Natural killer cell (primary cell): ENCODE measurements around the gene TUBB. TPM values are rescaled to one million over a fixed set of nuclear protein-coding genes. Genes with fewer than 3 reads are reported as not detected.
A peak's percentile ranks its signal among the peaks of the same experiment; 100 is the strongest.

ENCODE experiments used
- ATAC-seq, 3 donors: fragments of 150-1000 bp in 2 of 3; fragments of 200-7000 bp in 1 of 3; cut with Tn5 transposase; 1 replicate in 1 of 3; 2 replicates in 2 of 3; pipeline ENCODE4 v1.10.0; 2021; ENCODE audit warnings: mild to moderate bottlenecking in 2 of 3, moderate library complexity in 2 of 3
- DNase-seq, 2 donors: peaks; one replicate each; pipeline versions ENCODE4 v3.0.0 to v3.0.0-alpha.2; 2013 to 2021; ENCODE audit warnings: mixed read lengths in 1 of 2
- H3K27ac ChIP-seq: one replicate; pipeline ENCODE4 v1.5.1; 2013; ENCODE audit warnings: mild to moderate bottlenecking, low read length
- H3K27me3 ChIP-seq: one replicate; pipeline ENCODE4 v1.6.1; 2013; ENCODE audit warnings: low read length; ENCODE audit not compliant: control insufficient read depth, insufficient read depth
- H3K36me3 ChIP-seq: one replicate; pipeline ENCODE4 v1.6.1; 2013; ENCODE audit warnings: low read length; ENCODE audit not compliant: control insufficient read depth, insufficient read depth
- H3K4me1 ChIP-seq: one replicate; pipeline ENCODE4 v1.6.1; 2013; ENCODE audit warnings: low read length; ENCODE audit not compliant: control insufficient read depth, insufficient read depth
- H3K4me3 ChIP-seq: one replicate; pipeline ENCODE4 v1.5.1; 2013; ENCODE audit warnings: low read length
- H3K9me3 ChIP-seq: one replicate; pipeline ENCODE4 v1.6.1; 2013; ENCODE audit warnings: low read length; ENCODE audit not compliant: control insufficient read depth, insufficient read depth
- H3K27ac Mint-ChIP-seq, 2 donors: one replicate each; pipeline ENCODE4 v1.8.0; 2022; ENCODE audit warnings: mild to moderate bottlenecking in 2 of 2, mixed read lengths in 2 of 2, moderate library complexity in 1 of 2
- H3K27me3 Mint-ChIP-seq, 2 donors: one replicate each; pipeline ENCODE4 v1.8.0; 2022; ENCODE audit warnings: low read depth in 2 of 2, mixed read lengths in 2 of 2
- H3K36me3 Mint-ChIP-seq: one replicate; pipeline ENCODE4 v1.8.0; 2022; ENCODE audit warnings: mixed read lengths
- H3K4me1 Mint-ChIP-seq, 2 donors: one replicate each; pipeline ENCODE4 v1.8.0; 2022; ENCODE audit warnings: mixed read lengths in 2 of 2
- H3K4me3 Mint-ChIP-seq: one replicate; pipeline ENCODE4 v1.8.0; 2022; ENCODE audit warnings: mild to moderate bottlenecking, moderate library complexity, mixed read lengths
- H3K9me3 Mint-ChIP-seq, 2 donors: one replicate each; pipeline ENCODE4 v1.8.0; 2022; ENCODE audit warnings: mixed read lengths in 2 of 2
- WGBS: methylation state at CpG from one replicate; pipeline ENCODE4 v1.1.7; 2013; ENCODE audit warnings: missing lambda C conversion rate; ENCODE audit not compliant: insufficient coverage; 5-methylcytosine and 5-hydroxymethylcytosine counted together
- intact Hi-C: fragments of 100-400 bp; cut with micrococcal nuclease; formaldehyde crosslinking; loops from one replicate; pipeline ENCODE4 v1.14.2; 2022
- total RNA-seq, 4 donors: library from RNA; stranded (reverse); fragments of 120-200 nt in 1 of 4; gene quantifications; one replicate each; pipeline versions ENCODE4 v1.2.3 to v1.2.4, GENCODE V29; 2013 to 2022
- TF ChIP-seq, protein P1 (sequence below): fragments of 200-600 bp; IDR thresholded peaks from one replicate; pipeline ENCODE4 v1.8.0; 2022; ENCODE audit warnings: antibody characterized with exemption

The TUBB gene
- total RNA-seq, 3 donors from 2014 or later (not counting 1 experiment from before 2014, with no cell fraction given): 121 to 168 (median 127) TPM

DNA sequence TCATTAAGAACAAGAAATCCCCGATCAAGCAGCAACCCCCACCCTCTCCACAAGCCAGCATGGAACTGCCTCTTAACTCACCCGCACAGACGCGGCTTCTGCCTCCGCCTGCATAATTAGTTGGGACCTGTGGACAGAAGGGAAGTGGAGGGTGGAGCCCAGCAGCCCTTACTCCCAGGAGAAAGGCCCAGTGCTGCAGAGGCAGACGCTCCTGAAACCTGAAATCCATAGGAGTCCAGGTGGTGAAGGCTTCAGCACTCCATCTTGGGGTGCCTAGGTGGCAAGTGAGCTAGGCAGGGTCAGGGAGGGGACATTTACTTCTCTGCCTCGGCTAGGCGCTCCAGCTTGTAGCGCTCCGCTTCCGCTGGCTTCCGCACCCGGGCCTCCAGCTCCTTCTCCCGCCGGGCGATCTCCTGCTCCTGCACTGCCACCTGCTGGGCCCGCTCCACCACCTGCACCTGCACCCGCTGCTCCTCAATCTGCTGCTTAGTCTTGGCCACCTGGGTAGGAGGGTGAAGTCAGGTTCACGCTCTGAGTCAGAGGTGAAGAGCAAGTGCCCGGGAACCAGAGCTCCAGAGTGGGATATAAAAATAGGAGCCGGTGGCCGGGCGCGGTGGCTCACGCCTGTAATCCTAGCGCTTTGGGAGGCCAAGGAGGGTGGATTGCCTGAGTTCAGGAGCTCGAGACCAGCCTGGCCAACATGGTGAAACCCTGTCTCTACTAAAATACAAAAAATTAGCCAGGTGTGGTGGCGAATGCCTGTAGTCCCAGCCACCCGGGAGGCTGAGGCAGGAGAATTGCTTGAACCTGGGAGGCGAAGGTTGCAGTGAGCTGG, 10.7 kb downstream of the TUBB start:
- Histone ChIP-seq H3K36me3 (peaks cover 57% of the 10 kb centered on the region), H3K27me3 (no peaks in the 10 kb centered on the region), H3K27ac (no peak overlapping the region), H3K4me1 (peaks cover 18% of the 10 kb centered on the region), H3K9me3 (no peaks in the 10 kb centered on the region), H3K4me3 (no peak overlapping the region)
- TF ChIP-seq, protein P1, sequence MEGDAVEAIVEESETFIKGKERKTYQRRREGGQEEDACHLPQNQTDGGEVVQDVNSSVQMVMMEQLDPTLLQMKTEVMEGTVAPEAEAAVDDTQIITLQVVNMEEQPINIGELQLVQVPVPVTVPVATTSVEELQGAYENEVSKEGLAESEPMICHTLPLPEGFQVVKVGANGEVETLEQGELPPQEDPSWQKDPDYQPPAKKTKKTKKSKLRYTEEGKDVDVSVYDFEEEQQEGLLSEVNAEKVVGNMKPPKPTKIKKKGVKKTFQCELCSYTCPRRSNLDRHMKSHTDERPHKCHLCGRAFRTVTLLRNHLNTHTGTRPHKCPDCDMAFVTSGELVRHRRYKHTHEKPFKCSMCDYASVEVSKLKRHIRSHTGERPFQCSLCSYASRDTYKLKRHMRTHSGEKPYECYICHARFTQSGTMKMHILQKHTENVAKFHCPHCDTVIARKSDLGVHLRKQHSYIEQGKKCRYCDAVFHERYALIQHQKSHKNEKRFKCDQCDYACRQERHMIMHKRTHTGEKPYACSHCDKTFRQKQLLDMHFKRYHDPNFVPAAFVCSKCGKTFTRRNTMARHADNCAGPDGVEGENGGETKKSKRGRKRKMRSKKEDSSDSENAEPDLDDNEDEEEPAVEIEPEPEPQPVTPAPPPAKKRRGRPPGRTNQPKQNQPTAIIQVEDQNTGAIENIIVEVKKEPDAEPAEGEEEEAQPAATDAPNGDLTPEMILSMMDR: peak; percentile 33
- Mint-ChIP-seq H3K4me1 (peaks cover 17% of the 10 kb centered on the region in 2 donors), H3K27me3 (no peaks in the 10 kb centered on the region), H3K4me3 (no peak overlapping the region), H3K9me3 (no peaks in the 10 kb centered on the region), H3K36me3 (no peaks in the 10 kb centered on the region), H3K27ac (peak overlapping the region in 1 of 2 donors; percentile 63)
- 35% methylated on average over 29 of the region's 30 CpGs for WGBS
- peak; percentile 45 to 91 for DNase-seq
- ATAC-seq: peak; percentile 80 to 94 (median 86)
- intact Hi-C loops: no loop called here

DNA sequence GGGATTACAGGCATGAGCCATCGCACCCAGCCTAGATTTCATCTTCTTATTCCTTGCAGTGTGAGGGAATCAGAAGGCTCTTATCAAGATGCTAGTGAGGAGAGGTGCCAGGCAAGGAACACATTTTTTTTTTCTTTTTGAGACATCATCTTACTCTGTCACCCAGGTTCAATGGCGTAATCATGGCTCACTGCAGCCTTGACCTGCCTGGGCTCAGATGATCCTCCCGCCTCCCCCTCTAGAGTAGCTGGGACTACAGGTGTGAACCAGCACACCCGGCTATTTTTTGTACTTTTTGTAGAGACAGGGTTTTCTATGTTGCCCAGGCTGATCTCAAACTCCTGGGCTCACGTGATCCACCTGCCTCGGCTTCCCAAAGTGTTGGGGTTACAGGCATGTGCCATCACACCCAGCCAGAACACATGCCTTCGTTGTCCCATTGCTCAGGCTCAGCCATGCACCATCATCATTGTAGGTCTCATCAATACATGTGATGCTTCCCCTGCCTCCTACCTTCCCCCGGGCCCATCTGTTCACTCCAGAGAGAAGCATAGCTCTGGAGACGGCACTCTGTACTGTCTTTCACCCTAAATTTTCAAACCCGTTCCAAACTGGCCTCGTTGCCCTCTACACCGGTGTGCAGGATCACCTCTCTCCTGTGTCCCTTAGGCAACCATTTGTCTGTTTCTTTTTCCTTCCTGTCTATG, 12.2 kb downstream of the TUBB start:
- Histone ChIP-seq H3K4me1 (peaks cover 34% of the 10 kb centered on the region), H3K9me3 (no peaks in the 10 kb centered on the region), H3K36me3 (peaks cover 49% of the 10 kb centered on the region), H3K27me3 (no peaks in the 10 kb centered on the region), H3K27ac (no peak overlapping the region), H3K4me3 (no peak overlapping the region)
- H3K4me1 Mint-ChIP-seq: peaks cover 31 to 32% of the 10 kb centered on the region in 2 donors
- ATAC-seq (no peak), DNase-seq (no peak)
- H3K4me3 Mint-ChIP-seq: no peak overlapping the region
- WGBS: 96% methylated on average over 12 of the region's 12 CpGs
- intact Hi-C loops: no loop called here
- TF ChIP-seq, protein P1: no peak
- no peaks in the 10 kb centered on the region for H3K27me3 Mint-ChIP-seq
- H3K9me3 Mint-ChIP-seq: no peaks in the 10 kb centered on the region
- H3K36me3 Mint-ChIP-seq: no peaks in the 10 kb centered on the region
- no peak overlapping the region for H3K27ac Mint-ChIP-seq

DNA sequence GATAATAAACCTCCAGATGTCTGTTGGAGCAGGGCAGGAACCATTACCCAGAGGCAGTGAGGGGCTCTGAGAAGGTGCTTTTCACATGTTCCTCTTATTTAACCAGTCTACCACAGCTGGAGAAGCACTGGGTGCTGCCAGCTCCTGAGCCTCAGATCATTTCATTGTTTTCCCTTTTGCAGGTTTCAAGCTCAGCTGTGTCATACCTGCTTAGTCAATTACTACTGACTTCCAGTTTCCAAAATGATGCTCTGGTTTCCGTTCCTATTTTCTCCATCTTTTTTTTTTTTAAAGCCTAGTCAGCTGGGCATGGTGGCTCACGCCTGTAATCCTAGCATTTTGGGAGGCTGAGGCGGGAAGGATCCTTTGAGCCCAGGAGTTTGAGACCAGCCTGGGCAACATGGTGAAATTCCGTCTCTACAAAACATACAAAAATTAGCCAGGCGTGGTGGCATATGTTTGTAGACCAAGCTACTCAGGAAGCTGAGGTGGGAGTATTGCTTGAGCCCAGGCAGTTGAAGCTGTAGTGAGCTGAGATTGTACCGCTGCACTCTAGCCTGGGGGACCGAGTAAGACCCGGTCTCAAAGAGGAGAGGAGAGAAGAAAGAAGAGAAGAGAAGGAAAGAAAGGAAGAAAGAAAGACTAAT, 15.6 kb downstream of the TUBB start:
- Mint-ChIP-seq H3K4me3 (peak overlapping the region; percentile 82), H3K36me3 (no peaks in the 10 kb centered on the region), H3K27me3 (no peaks in the 10 kb centered on the region), H3K9me3 (peaks cover 0 to 2% of the 10 kb centered on the region in 2 donors), H3K27ac (peak overlapping the region; percentile 90 to 94), H3K4me1 (peaks cover 44% of the 10 kb centered on the region in 2 donors)
- H3K27me3 ChIP-seq: no peaks in the 10 kb centered on the region
- H3K4me3 ChIP-seq: no peak overlapping the region
- no peak for ATAC-seq
- peaks cover 49% of the 10 kb centered on the region for H3K36me3 ChIP-seq
- H3K27ac ChIP-seq: peak overlapping the region; percentile 53
- 70% methylated on average over 6 of the region's 8 CpGs for WGBS
- H3K9me3 ChIP-seq: peaks cover 3% of the 10 kb centered on the region
- no peak for DNase-seq
- peaks cover 47% of the 10 kb centered on the region for H3K4me1 ChIP-seq
- TF ChIP-seq, protein P1: no peak
- intact Hi-C loops: no loop called here
